ENCODE measurements around the gene ADCY3. TPM values are rescaled to one million over a fixed set of nuclear protein-coding genes. Genes with fewer than 3 reads are reported as not detected.

Gene ADCY3
- total RNA-seq, 1 experiment from 2014 or later: 39.5 TPM

- no peaks in the 10 kb centered on the region for H3K23me2 ChIP-seq (ENCODE audit: insufficient read length, low read depth, low read length, poor library complexity, severe bottlenecking)
- H3K4me2 ChIP-seq (ENCODE audit: insufficient read depth, insufficient read length, low read length): no peak overlapping the region
- H4K5ac ChIP-seq (ENCODE audit: insufficient read length, low read depth, low read length): no peak overlapping the region
- H2AFZ ChIP-seq (ENCODE audit: low read length): no peak overlapping the region
- H2BK20ac ChIP-seq (ENCODE audit: low read depth, low read length, poor library complexity, severe bottlenecking): no peak overlapping the region
- H2BK5ac ChIP-seq (ENCODE audit: insufficient read length, low read length): no peak overlapping the region
- no peak overlapping the region for H2BK120ac ChIP-seq (ENCODE audit: low read depth, low read length, poor library complexity, severe bottlenecking)
- Mint-ChIP-seq H3K9me3 (no peaks in the 10 kb centered on the region), H3K4me3 (no peak overlapping the region), H3K4me1 (no peaks in the 10 kb centered on the region), H3K27ac (no peak overlapping the region), H3K27me3 (ENCODE audit: low read depth) (no peaks in the 10 kb centered on the region), H3K36me3 (ENCODE audit: insufficient read depth in 1 of 3, low read depth in 3 of 3) (peaks cover 0 to 8% (median 3%) of the 10 kb centered on the region in 3 experiments; a peak in 1 of 7 replicates)
- no peak overlapping the region for H3K18ac ChIP-seq (ENCODE audit: insufficient read length, low read depth, low read length)
- H3K9ac ChIP-seq (ENCODE audit: extremely low read depth, insufficient read length, low read length): no peak overlapping the region
- H4K91ac ChIP-seq (ENCODE audit: insufficient read length, low read depth, low read length): no peak overlapping the region
- H3K4me1 ChIP-seq (ENCODE audit: insufficient read depth, low read length): no peaks in the 10 kb centered on the region
- no peak for TF ChIP-seq CTCF (conservative IDR thresholded peaks at IDR 0.05)
- H2BK15ac ChIP-seq (ENCODE audit: low read depth, low read length): no peak overlapping the region
- H3K56ac ChIP-seq (ENCODE audit: insufficient read length, low read depth, low read length): no peak overlapping the region
- H3K27me3 ChIP-seq (ENCODE audit: insufficient read depth, low read length): no peaks in the 10 kb centered on the region
- no peak overlapping the region for H3K14ac ChIP-seq (ENCODE audit: insufficient read depth, low read length)
- no peak overlapping the region for H3T11ph ChIP-seq (ENCODE audit: low read length)
- no peak for DNase-seq
- WGBS (ENCODE audit: extremely low coverage, insufficient read length, low lambda C conversion rate): no CpG with 5 or more reads among the region's 11 CpGs
- no peak overlapping the region for H3K23ac ChIP-seq (ENCODE audit: insufficient read length, low read depth, low read length)
- no peaks in the 10 kb centered on the region for H4K20me1 ChIP-seq (ENCODE audit: control insufficient read depth, insufficient read depth, insufficient read length)
- no peaks in the 10 kb centered on the region for H3K79me2 ChIP-seq (ENCODE audit: insufficient read depth, low read length)
- no peak overlapping the region for H2AK5ac ChIP-seq (ENCODE audit: insufficient read length, low read length)
- H3K27ac ChIP-seq (ENCODE audit: insufficient read length, low read depth, low read length): no peak overlapping the region
- H2BK12ac ChIP-seq (ENCODE audit: insufficient read length, low read depth, low read length): no peak overlapping the region
- H3K79me1 ChIP-seq (ENCODE audit: insufficient read depth, low read depth, low read length, poor library complexity, severe bottlenecking): no peaks in the 10 kb centered on the region
- no peak overlapping the region for H4K8ac ChIP-seq (replicated peaks; ENCODE audit: insufficient read length, low read depth, low read length)
- H3K9me3 ChIP-seq (ENCODE audit: control insufficient read depth, low read depth, low read length): no peaks in the 10 kb centered on the region
- H3K4ac ChIP-seq (ENCODE audit: low read depth, low read length): no peak overlapping the region
Measured at GRCh38 chr2:24861500-24861899, 58.5 kb downstream of the ADCY3 start.

All from H9 (cell line).